C1 segment of cervical spinal cord (tissue), 14 donors: Measurements from ENCODE around the gene SH3PXD2B.

ENCODE experiments used
- DNase-seq, 14 donors: peaks; one replicate each; lab custom pipeline; 2025; lab: John Stamatoyannopoulos, UW

SH3PXD2B gene

DNA sequence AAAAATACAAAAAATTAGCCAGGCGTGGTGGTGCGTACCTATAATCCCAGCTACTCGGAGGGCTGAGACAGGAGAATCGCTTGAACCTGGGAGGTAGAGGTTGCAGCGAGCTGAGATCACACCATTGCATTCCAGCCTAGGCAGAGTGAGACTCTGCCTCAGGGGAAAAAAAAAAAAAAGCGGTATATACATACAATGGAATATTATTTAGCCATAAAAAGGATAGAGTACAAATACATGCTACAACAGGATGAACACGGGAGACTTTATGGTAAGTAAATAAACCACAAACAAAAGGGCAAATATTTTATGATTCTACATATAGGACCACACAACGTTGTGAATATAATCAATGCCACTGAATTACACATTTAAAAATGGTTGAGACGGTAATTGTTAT lies 176.0 kb downstream of the SH3PXD2B start:
- no peak for DNase-seq

DNA sequence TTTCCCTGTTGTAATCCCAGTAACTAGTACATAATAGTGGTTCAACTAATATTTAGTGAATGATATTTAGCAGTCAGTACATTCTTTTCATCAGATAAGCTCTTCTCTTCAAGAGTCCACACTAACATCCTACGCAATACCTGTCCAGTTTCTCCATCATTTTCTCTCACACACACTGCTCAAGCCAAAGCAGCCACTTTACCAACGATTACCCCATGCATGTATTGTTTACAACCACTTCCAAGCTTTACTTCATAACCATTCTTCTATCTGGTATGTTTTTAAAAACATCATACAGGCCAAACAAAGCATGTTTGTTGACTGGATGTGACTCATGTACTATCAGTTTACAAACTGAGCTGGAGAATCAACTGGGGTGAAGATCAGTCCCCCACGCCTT lies 178.1 kb downstream of the SH3PXD2B start:
- no peak for DNase-seq
